T47D (cell line): ENCODE data around the gene NLGN3.

ENCODE experiments used
- DNase-seq, 2 experiments: peaks; one replicate each; pipeline versions ENCODE4 v3.0.0 to v3.0.0-alpha.2; 2011 to 2012; ENCODE audit warnings: low read depth in 1 of 2, low spot score in 1 of 2
- JUND ChIP-seq: IDR thresholded peaks from 2 replicates; pipeline ENCODE4 v1.6.1; 2012; ENCODE audit warnings: low read depth
- in situ Hi-C: cut with HindIII; loops from 2 replicates; pipeline ENCODE4 v1.10.0; 2016; ENCODE audit warnings: low sequenced_read_pairs, low pct_unique_long_range_greater_than_20kb

NLGN3 gene

DNA sequence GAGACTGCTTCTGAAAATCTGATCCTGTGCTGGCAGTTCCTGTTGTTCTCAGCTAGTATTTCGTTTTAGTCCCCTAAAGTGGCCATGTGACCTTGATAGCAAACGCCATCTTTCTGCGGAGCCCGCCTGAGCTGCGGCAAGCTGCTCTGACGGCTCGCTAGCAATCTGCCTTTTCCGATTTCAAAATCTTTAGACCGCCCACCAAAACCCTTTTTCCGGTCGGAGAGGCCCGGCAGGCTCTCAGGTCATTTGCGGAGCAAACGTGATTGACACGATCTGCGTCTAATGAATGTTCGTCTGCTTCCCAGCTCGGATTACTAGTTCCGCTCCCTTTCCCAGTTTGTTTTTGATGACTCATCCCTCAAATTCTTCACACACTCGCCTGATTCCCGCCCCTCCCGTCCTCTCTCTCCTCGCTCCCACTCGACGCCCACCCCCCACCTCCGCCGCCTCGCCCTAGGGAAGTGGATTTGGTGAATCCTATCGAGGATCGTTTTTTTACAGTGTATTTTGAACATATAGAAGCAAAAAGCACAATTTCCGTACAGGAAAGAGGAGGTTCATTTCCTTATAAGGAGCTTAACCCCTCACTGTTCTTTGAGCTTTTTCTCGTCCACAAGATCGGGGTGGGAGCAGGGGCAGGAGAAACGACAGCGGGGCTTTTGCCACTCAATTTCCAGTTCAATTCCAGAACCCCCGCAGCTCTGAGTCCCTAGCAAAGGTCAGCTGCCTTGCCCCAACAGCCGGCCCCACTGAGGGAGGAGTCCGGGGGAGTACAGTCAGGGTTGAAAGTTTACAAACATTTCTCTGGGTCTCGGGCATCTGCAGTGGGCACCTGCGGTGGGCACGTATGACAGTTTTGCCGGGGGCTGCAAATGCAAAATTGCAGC, 37.5 kb downstream of the NLGN3 start:
- DNase-seq: peak; percentile 37 to 94
- in situ Hi-C loops: no loop called here

DNA sequence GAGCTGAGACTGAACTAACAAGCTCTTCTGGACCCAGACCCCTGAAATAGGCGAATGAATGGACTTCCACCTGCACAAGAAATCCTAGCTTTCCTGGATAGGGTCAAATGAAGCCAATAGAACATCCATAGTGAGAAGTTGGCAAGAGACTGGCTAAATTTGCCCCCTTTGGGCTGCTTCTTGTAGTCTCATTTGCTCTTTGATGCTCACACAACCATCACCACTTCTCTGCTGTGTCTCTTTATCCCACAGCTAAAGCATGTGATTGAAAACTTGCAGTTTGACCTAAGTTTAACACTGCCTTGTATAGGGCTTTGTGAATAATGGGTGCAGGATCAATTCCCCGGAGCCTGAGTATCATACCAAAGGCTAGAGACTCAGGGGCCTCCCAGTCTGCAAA, 38.2 kb downstream of the NLGN3 start:
- TF ChIP-seq JUND: no peak
- DNase-seq: no peak
- in situ Hi-C loops: no loop called here

More for the DNA sequence above, 37.5 kb downstream of the NLGN3 start:
- peak; percentile 41; the same call in 1 of the 2 replicates for TF ChIP-seq JUND

DNA sequence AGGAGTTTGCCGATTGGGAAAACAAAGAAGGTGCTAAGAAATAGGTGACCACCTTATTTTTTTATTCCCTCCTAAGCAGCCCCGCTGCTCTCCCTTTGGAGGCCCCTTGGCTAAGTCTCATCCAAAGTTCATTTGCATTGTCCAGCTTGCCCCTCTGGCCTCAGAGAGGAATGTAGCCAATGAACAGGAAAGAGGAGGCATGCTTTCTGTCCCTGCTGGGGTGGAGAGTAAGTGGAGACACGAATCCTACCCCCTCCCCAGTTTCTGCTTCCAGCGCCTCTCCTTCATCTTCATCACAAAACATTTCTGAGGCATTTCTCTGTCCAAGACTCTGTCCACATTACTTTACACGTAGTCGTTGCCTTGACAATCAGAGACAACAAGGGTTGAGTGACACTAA, 38.7 kb downstream of the NLGN3 start:
- DNase-seq: no peak
- no peak for TF ChIP-seq JUND
- in situ Hi-C loops: no loop called here

DNA sequence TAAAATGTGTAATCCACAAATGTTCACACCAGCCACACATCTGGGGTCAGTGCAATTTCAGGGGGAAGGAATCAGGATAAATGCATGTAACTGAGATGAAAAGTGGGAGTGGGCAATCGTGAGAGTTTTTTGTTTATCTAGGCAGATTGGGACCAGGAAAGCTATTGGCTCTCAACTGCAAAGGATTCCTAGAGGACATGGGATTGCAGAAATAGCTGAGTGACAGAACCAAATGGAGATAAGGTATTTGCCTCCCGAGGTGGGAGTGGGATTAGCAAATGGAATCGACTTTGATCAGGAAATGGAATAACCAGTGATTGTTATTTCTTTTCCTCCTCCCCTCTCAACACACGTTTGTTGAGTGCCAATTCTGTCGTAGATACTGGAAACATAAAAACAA, 39.5 kb downstream of the NLGN3 start:
- no peak for DNase-seq
- no peak for TF ChIP-seq JUND
- in situ Hi-C loops: no loop called here

DNA sequence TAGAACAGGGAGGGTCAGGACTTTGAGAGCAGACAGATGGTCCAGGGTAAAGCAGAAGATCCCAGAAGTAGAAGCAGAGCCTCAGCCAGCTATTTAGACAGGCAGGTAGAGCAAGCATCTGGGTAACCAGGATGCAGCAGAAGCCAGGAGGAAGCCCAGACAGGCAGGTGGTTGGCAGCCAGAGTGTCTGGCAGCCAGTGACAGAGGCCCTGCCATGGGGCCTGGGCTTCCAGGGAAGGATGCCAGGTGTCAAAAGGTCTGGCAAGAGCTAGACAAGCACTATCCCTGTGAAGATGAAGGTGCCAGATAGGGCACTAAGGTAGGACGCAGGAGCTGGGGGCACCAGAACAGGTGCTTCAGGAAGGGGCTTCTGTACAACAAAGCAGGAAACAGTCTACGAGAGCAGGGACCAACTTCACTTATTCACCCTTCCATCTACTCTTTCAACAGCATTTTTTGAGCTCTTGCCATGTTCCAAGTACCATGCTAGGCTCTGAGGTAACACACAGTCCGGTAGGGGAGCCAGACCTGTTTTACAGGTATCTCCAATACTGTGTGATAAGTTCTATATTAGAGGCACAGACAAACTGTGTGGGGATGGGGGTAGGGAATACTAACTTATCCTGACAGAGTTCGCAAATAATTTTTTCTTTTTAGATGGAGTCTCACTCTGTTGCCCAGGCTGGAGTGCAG, 40.3 kb downstream of the NLGN3 start:
- peak in 1 of 2 experiments; percentile 57 for DNase-seq
- in situ Hi-C loops: no loop called here
- TF ChIP-seq JUND: no peak

DNA sequence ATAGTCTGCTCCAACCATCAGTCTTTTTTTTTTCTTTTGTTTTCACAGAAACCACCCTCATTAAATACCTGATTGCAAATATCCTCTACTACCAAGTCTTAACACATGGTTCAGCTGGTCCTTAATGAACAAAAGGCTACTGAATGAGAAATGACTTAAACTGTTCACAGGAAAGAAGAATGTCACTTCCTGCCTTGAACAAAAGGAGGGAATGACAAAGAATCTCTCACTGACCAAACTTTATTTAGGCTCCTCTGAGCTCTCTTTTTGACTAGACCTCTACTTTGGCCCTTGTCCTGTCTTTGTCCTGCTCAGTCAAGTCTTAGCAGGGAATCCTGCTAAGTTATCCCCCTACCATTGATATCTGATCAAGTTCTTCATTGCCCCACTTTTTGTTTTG, 46.6 kb downstream of the NLGN3 start:
- in situ Hi-C loops: no loop called here
- DNase-seq: no peak
- no peak for TF ChIP-seq JUND

DNA sequence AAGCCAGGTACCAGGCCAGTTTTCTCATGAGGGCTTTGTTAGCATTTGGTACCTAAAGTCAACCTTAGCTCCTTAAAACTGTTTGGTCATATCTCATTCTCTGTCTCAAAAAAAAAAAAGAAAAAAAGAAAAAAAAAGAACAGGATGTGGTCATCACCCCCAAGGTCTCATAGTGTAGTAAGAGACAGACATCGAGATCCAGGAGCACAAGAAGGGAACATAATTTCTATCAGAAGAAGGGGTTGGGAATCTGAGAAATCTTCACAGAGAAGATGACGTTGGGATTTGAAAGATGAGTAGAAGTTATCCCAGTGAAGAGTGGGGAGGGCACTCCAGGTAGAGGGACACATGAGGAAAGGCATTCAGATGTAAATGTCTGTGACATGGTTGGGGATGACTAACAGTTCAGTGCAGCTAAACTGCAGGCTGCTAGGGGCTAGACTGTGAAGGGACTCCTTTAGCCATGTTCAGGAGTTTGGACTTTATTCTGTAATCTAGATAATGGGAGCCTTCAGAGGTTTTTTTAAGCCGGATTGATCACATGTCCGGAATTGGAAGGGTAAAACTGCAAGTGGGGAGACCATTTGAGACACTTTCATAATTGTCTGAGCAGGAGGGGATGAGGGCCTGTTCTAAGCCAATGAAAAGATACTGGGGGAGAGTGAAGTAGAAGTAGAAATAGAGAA, 51.5 kb downstream of the NLGN3 start:
- in situ Hi-C loops: no loop called here
- DNase-seq: no peak
- TF ChIP-seq JUND: no peak

DNA sequence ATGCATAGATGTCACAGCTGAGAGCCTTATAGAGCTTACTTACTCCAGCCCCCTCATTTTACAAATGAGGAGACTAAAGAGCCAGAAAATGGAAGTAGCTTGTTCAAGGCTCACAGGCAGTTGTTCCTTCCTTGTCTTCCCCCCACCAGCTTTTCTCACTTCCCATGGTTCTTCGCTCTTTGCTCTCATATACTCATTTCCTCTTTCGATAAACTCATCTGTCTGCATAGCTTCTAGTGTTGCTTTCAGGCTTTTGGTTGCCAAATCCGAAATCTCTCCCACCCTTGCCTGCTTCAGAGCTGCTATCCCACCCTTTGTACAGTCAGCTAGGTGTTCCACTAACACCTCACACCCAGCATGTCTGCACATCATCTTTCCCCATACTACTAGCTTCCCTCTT, 53.4 kb downstream of the NLGN3 start:
- no peak for TF ChIP-seq JUND
- DNase-seq: no peak
- in situ Hi-C loops: no loop called here

DNA sequence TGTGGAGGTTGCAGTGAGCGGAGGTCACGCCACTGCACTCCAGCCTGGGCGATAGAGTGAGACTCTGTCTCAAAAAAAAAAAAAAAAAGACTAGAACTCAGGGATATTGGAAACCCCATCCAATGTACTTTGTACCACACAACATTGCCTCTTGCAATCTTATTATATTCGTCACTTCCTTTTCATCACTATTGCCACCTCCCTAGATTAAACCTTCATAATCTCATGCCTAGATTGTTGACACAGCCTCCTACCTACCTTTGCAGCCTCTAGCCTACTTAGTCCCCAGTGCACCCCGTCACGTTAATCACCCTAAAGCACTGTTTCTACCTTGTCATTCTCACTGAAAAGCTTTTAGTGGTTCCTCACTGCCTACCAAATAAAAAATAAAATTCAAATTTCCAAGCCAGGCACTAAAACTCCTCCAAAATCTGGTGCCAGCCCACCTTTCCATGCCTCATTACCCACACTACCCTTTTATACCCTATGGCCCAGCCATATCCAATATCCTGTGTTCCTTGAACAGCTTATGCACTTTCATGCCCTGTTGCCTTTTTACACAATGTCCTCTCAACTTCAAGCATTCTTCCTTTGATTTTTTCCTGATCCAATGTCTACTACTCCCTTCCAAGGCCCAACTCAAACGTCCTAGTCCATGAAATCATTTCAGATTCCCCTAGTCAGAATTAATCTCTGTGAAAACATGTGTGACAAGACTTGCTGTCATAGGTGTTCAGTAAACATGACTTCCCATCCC, 54.8 kb downstream of the NLGN3 start:
- no peak for DNase-seq
- in situ Hi-C loops: no loop called here
- no peak for TF ChIP-seq JUND

DNA sequence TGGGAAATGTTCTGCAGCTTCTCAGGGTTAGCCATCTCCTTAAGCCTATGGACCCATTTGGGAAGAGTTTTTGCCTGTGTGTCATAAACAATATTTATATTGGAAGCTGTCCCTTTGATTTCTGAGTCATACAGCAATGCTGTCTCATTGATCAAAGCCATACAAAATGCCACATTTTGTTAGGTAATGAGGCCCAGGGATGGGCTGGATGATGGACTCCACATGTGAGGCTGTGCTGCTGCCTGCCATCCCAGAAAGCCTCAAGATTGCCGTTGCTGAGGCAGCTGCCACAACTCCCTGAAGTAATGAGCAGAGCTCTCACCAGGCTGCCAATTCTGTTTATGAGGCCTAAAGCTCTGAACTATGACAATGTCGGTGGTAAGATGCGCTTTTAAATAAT, 66.2 kb downstream of the NLGN3 start:
- in situ Hi-C loops: no loop called here
- no peak for DNase-seq
- TF ChIP-seq JUND: no peak

DNA sequence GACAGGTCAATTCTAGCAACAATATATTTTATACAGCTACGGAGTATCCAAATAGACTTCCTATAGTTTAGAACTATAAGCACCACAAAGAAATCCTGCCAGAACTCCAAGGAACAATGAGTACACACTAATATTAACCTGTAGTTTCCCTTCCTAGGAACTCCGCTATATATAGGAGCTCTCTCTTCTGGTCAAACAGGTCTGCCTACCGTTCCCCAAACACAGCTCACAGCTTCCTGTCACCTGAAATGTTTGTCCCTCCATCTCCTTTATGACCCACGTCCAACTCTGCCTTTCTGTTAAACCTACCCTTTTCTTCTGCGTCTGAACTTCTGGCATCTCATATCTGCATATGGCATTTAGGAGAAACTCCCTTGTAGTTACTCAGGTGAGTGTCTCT, 67.9 kb downstream of the NLGN3 start:
- peak in 1 of 2 experiments; percentile 56 for DNase-seq
- in situ Hi-C loops: no loop called here
- TF ChIP-seq JUND: no peak

DNA sequence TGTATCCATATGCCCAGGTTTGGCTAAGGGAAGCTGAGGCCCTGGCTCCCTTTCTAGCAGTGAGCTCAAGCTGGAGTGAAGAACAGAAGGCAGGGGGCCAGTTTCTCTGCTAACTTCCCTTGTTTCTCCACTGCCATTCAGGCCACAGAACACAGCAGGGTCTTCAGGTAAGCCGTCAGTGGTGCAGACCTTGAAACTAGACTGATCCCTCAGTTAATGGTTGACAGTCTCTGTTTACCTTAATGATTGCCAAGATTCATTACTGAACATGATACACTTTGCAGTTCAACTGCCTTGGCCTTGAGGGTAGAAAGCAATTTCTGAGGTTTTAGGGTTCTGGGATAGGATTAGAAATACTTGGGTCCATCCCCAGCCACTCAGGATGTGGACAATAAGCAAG, 69.5 kb downstream of the NLGN3 start:
- no peak for DNase-seq
- in situ Hi-C loops: no loop called here

More for the DNA sequence above, 69.5 kb downstream of the NLGN3 start:
- no peak for TF ChIP-seq JUND
